Kidney (tissue), 14 donors: ENCODE data around the gene THUMPD2. TPM values are rescaled to one million over a fixed set of nuclear protein-coding genes. Genes with fewer than 3 reads are reported as not detected.

Source experiments
- DNase-seq, 5 donors: peaks; one replicate each; pipeline ENCODE4 v3.0.0-alpha.2; 2013 to 2020
- FAIRE-seq: peaks from 2 replicates; lab custom pipeline; 2012; peaks lifted over from hg19 to GRCh38; lab: Jason Lieb, UNC
- H3K27ac ChIP-seq, 2 donors: one replicate each; pipeline ENCODE4 v1.7.0; 2013; ENCODE audit warnings: low read depth in 2 of 2, low read length in 2 of 2, inconsistent platforms in 1 of 2
- H3K27me3 ChIP-seq: one replicate; pipeline ENCODE4 v1.7.1; 2013; ENCODE audit warnings: low read length, inconsistent platforms; ENCODE audit not compliant: control insufficient read depth, insufficient read depth
- H3K36me3 ChIP-seq, 3 donors: one replicate each; pipeline versions ENCODE4 v1.7.0 to v1.7.1; 2013; ENCODE audit warnings: low read length in 3 of 3, control low read depth in 1 of 3, inconsistent platforms in 1 of 3; ENCODE audit not compliant: insufficient read depth in 3 of 3, control insufficient read depth in 2 of 3
- H3K4me1 ChIP-seq, 3 donors: one replicate each; pipeline versions ENCODE4 v1.7.0 to v1.7.1; 2013; ENCODE audit warnings: low read length in 3 of 3, inconsistent platforms in 1 of 3, low read depth in 1 of 3; ENCODE audit not compliant: control insufficient read depth in 2 of 3, insufficient read depth in 2 of 3
- H3K4me3 ChIP-seq, 3 donors: one replicate each; pipeline versions ENCODE4 v1.7.0 to v1.8.1; 2013; ENCODE audit warnings: low read length in 3 of 3, control low read depth in 1 of 3, inconsistent platforms in 1 of 3
- H3K9ac ChIP-seq, 3 donors: one replicate each; pipeline versions ENCODE4 v1.7.0 to v1.7.1; 2013; ENCODE audit warnings: low read length in 3 of 3, control low read depth in 1 of 3, inconsistent platforms in 1 of 3
- H3K9me3 ChIP-seq, 3 donors: one replicate each; pipeline versions ENCODE4 v1.7.0 to v1.7.1; 2013; ENCODE audit warnings: low read length in 3 of 3, control low read depth in 1 of 3, inconsistent platforms in 1 of 3; ENCODE audit not compliant: control insufficient read depth in 2 of 3, insufficient read depth in 1 of 3
- CTCF ChIP-seq: IDR thresholded peaks from 3 replicates; pipeline ENCODE4 v1.5.1; 2012; ENCODE audit warnings: mild to moderate bottlenecking, moderate library complexity, borderline replicate concordance; ENCODE audit not compliant: insufficient read depth; ENCODE audit errors: extremely low read depth
- intact Hi-C: fragments of 100-400 bp; cut with DNase I; formaldehyde crosslinking; loops from one replicate; pipeline ENCODE4 v1.11.1; 2022
- polyA plus RNA-seq: library from polyadenylated mRNA; stranded (reverse); fragments of 350-450 nt; fragmentation: Illumina TruSeq; extraction: RNeasy Lipid Tissue Mini Kit (QIAGEN cat#74804); gene quantifications from one replicate; pipeline ENCODE4 v1.2.3, GENCODE V29; 2014; ENCODE audit warnings: low read depth, low replicate concordance; ENCODE audit not compliant: insufficient read depth
- total RNA-seq: library from RNA; stranded (reverse); fragmentation: NEBNext Ultra II Directional; extraction: Animal tissue kit (Norgen Biotek cat#: 25700); gene quantifications from one replicate; pipeline ENCODE4 v1.2.1, GENCODE V29; 2021
- donor health status: control.
- donor health status: control.
- donor health status: control.
- donor health status: control.
- donor health status: control.
- donor health status: DM: yes; HTN: yes; CAD: no.
- donor health status: Normal renal cell carcinoma (clear cell type).

The THUMPD2 gene
- total and polyA plus RNA-seq, 2 donors from 2014 or later = 9.2 to 14.1 TPM

GRCh38 chr2:39762448-39762847 lies 16.6 kb downstream of the THUMPD2 start:
- intact Hi-C loops = no loop called here
- no peak for TF ChIP-seq CTCF
- no peaks in the 10 kb centered on the region for H3K27me3 ChIP-seq
- no peak overlapping the region for H3K27ac ChIP-seq
- H3K9me3 ChIP-seq = no peaks in the 10 kb centered on the region
- no peak for FAIRE-seq
- H3K4me1 ChIP-seq = no peaks in the 10 kb centered on the region
- H3K9ac ChIP-seq = no peak overlapping the region
- DNase-seq = no peak
- H3K4me3 ChIP-seq = no peak overlapping the region
- peaks cover 5 to 18% (median 14%) of the 10 kb centered on the region in 3 donors for H3K36me3 ChIP-seq

GRCh38 chr2:39757156-39757555 lies 21.9 kb downstream of the THUMPD2 start:
- Histone ChIP-seq H3K36me3 (peaks cover 5 to 41% (median 16%) of the 10 kb centered on the region in 3 donors), H3K4me1 (no peaks in the 10 kb centered on the region)

DNA sequence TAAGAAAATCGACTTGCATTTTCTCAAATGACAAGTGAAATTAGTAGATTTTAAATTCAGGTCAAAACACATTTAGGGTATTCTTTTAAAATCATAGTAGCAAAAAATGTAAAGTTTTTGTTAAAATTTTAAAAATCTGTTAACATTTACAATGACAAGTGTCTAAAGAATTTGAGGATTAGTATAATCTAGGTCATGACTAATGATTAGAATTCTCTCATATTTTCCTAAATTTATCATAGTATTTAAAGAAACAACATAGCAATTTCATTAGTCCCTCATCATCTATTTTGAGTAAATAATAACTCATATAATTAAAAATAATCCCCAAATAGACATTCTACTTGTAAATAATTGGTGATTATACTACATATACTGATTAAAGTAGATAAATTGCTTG lies 23.6 kb downstream of the THUMPD2 start:
- H3K27me3 ChIP-seq = no peaks in the 10 kb centered on the region
- no peaks in the 10 kb centered on the region for H3K4me1 ChIP-seq
- peaks cover 8 to 42% (median 19%) of the 10 kb centered on the region in 3 donors for H3K36me3 ChIP-seq
- TF ChIP-seq CTCF = no peak
- peak; percentile 32 for FAIRE-seq
- H3K4me3 ChIP-seq = no peak overlapping the region
- no peak overlapping the region for H3K27ac ChIP-seq
- no peak for DNase-seq
- intact Hi-C loops = no loop called here
- no peak overlapping the region for H3K9ac ChIP-seq
- no peaks in the 10 kb centered on the region for H3K9me3 ChIP-seq

More at GRCh38 chr2:39757156-39757555, 21.9 kb downstream of the THUMPD2 start:
- Histone ChIP-seq H3K9me3 (no peaks in the 10 kb centered on the region), H3K4me3 (no peak overlapping the region), H3K9ac (no peak overlapping the region), H3K27me3 (no peaks in the 10 kb centered on the region), H3K27ac (no peak overlapping the region)
- no peak for DNase-seq
- TF ChIP-seq CTCF = no peak
- FAIRE-seq = no peak
- intact Hi-C loops = no loop called here

DNA sequence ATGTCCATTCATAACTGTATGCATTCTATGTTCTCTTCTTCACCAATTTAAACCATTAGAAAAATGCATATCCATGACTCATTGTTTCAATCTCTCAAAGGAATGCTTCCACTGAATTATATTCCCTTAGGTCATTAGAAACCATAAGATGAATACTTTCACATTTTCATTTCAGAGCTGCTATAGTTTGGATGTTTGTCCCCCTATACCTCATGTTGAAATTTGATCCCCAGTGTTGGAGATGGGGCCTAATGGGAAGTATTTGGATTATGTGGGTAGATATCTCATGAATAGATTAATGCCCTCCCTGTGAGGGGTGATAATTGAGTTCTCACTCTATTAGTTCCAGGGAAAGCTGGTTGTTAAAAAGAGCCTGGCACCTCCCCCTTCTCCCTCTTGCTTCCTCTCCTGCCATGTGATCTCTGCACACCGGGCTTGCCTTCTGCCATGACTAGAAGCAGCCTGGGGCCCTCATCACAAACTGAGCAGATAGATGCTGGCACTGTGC lies 35.7 kb downstream of the THUMPD2 start:
- no peak for DNase-seq
- Histone ChIP-seq H3K9me3 (no peaks in the 10 kb centered on the region), H3K4me1 (peaks cover 0 to 3% (median 0%) of the 10 kb centered on the region in 3 donors), H3K27me3 (no peaks in the 10 kb centered on the region), H3K4me3 (no peak overlapping the region), H3K9ac (no peak overlapping the region), H3K27ac (no peak overlapping the region), H3K36me3 (peaks cover 0 to 15% (median 8%) of the 10 kb centered on the region in 3 donors)
- FAIRE-seq = no peak
- intact Hi-C loops = no loop called here
- TF ChIP-seq CTCF = no peak
